HAP-1 (cell line): Measurements from ENCODE around the gene RGS6.
"Not testable (repeated sequence)": the region's sequence is repeated elsewhere in the genome, so short reads cannot be mapped to it uniquely, and the experiment has no call there.

Experiments
- DNase-seq, 2 experiments: peaks; one replicate each; pipeline ENCODE4 v3.0.0-alpha.2; 2016 to 2020; ENCODE audit warnings: low spot score in 2 of 2
- H3K27me3 ChIP-seq: fragments of 250-450 bp; sonication (Bioruptor Pico); 2 replicates; pipeline ENCODE4 v1.5.1; 2020; ENCODE audit warnings: low read depth, mild to moderate bottlenecking, moderate library complexity
- H3K36me3 ChIP-seq: fragments of 250-450 bp; sonication (Bioruptor Pico); replicated peaks from 2 replicates; pipeline ENCODE4 v1.5.1; 2020; ENCODE audit warnings: mild to moderate bottlenecking
- H3K4me1 ChIP-seq: fragments of 250-450 bp; sonication (Bioruptor Pico); 2 replicates; pipeline ENCODE4 v1.5.1; 2020; ENCODE audit warnings: mild to moderate bottlenecking
- H3K4me3 ChIP-seq: fragments of 250-450 bp; sonication (Bioruptor Pico); 2 replicates; pipeline ENCODE4 v1.5.1; 2020; ENCODE audit warnings: mild to moderate bottlenecking, moderate library complexity
- H3K9me3 ChIP-seq: fragments of 250-450 bp; sonication (Bioruptor Pico); 2 replicates; pipeline ENCODE4 v1.5.1; 2020; ENCODE audit warnings: mild to moderate bottlenecking, moderate library complexity
- in situ Hi-C: fragments of 300-500 bp; cut with MboI; formaldehyde crosslinking; loops from 3 replicates; pipeline ENCODE4 v1.14.3; 2020; ENCODE audit warnings: low sequenced_read_pairs, inconsistent platforms, mixed read lengths

The RGS6 gene

GRCh38 chr14:71932229-71932981 lies at the start of gene RGS6:
RGS6 (plus strand) TSS chr14:71932429.
- Histone ChIP-seq H3K4me1 (no peaks in the 10 kb centered on the region), H3K9me3 (no peaks in the 10 kb centered on the region), H3K27me3 (peaks cover 54% of the 10 kb centered on the region), H3K36me3 (no peaks in the 10 kb centered on the region), H3K4me3 (no peak within 1 kb of the TSS)
- in situ Hi-C loops = no loop called here
- peak in 1 of 2 experiments; percentile 26 for DNase-seq

GRCh38 chr14:71883094-71883493 lies 49.1 kb upstream of the RGS6 start:
- Histone ChIP-seq H3K36me3 (no peaks in the 10 kb centered on the region), H3K4me1 (no peaks in the 10 kb centered on the region), H3K27me3 (no peaks in the 10 kb centered on the region), H3K9me3 (no peaks in the 10 kb centered on the region), H3K4me3 (no peak overlapping the region)
- in situ Hi-C loops = no loop called here
- DNase-seq = no peak

GRCh38 chr14:71885301-71885700 lies 46.9 kb upstream of the RGS6 start:
- Histone ChIP-seq H3K9me3 (no peaks in the 10 kb centered on the region), H3K4me3 (no peak overlapping the region), H3K36me3 (no peaks in the 10 kb centered on the region), H3K4me1 (no peaks in the 10 kb centered on the region), H3K27me3 (no peaks in the 10 kb centered on the region)
- in situ Hi-C loops = no loop called here
- no peak for DNase-seq

- H3K9me3 ChIP-seq, H3K27me3 ChIP-seq, in situ Hi-C loops, H3K4me3 ChIP-seq, DNase-seq, H3K4me1 ChIP-seq, H3K36me3 ChIP-seq: not testable (repeated sequence)
Observed at GRCh38 chr14:71887802-71888201, 44.4 kb upstream of the RGS6 start.

- H3K4me1 ChIP-seq = no peaks in the 10 kb centered on the region; the same call in 1 of the 2 replicates
- in situ Hi-C loops = no loop called here
- H3K4me3 ChIP-seq = no peak overlapping the region
- no peaks in the 10 kb centered on the region for H3K36me3 ChIP-seq
- no peaks in the 10 kb centered on the region for H3K27me3 ChIP-seq
- H3K9me3 ChIP-seq = no peaks in the 10 kb centered on the region
- DNase-seq = no peak
Observed at GRCh38 chr14:71890541-71890940, 41.7 kb upstream of the RGS6 start.

GRCh38 chr14:71891185-71891584 lies 41.0 kb upstream of the RGS6 start:
- Histone ChIP-seq H3K9me3 (no peaks in the 10 kb centered on the region), H3K4me1 (no peaks in the 10 kb centered on the region; the same call in 1 of the 2 replicates), H3K27me3 (no peaks in the 10 kb centered on the region), H3K36me3 (no peaks in the 10 kb centered on the region), H3K4me3 (no peak overlapping the region)
- no peak for DNase-seq
- in situ Hi-C loops = no loop called here

GRCh38 chr14:71891970-71892369 lies 40.3 kb upstream of the RGS6 start:
- DNase-seq = no peak
- in situ Hi-C loops = no loop called here
- Histone ChIP-seq H3K4me1 (no peaks in the 10 kb centered on the region; the same call in 1 of the 2 replicates), H3K36me3 (no peaks in the 10 kb centered on the region), H3K4me3 (no peak overlapping the region), H3K9me3 (no peaks in the 10 kb centered on the region), H3K27me3 (no peaks in the 10 kb centered on the region)

- DNase-seq = no peak
- H3K4me1 ChIP-seq = no peaks in the 10 kb centered on the region
- H3K9me3 ChIP-seq = no peaks in the 10 kb centered on the region
- H3K36me3 ChIP-seq = no peaks in the 10 kb centered on the region
- in situ Hi-C loops = no loop called here
- no peak overlapping the region for H3K4me3 ChIP-seq
- H3K27me3 ChIP-seq = peaks cover 4% of the 10 kb centered on the region
Observed at GRCh38 chr14:71905031-71905430, 27.2 kb upstream of the RGS6 start.

GRCh38 chr14:71905860-71906259 lies 26.4 kb upstream of the RGS6 start:
- in situ Hi-C loops = no loop called here
- DNase-seq = no peak
- H3K9me3 ChIP-seq = no peaks in the 10 kb centered on the region
- no peaks in the 10 kb centered on the region for H3K4me1 ChIP-seq
- H3K27me3 ChIP-seq = no peaks in the 10 kb centered on the region; the same call in 1 of the 2 replicates
- H3K4me3 ChIP-seq = no peak overlapping the region
- no peaks in the 10 kb centered on the region for H3K36me3 ChIP-seq

- no peaks in the 10 kb centered on the region for H3K9me3 ChIP-seq
- H3K4me3 ChIP-seq = no peak overlapping the region
- H3K36me3 ChIP-seq = no peaks in the 10 kb centered on the region
- in situ Hi-C loops = no loop called here
- no peaks in the 10 kb centered on the region; the same call in 1 of the 2 replicates for H3K27me3 ChIP-seq
- H3K4me1 ChIP-seq = no peaks in the 10 kb centered on the region
- no peak for DNase-seq
Observed at GRCh38 chr14:71907793-71908515, 24.3 kb upstream of the RGS6 start.

GRCh38 chr14:71911669-71912068 lies 20.6 kb upstream of the RGS6 start:
- DNase-seq = no peak
- Histone ChIP-seq H3K4me3 (no peak overlapping the region), H3K36me3 (no peaks in the 10 kb centered on the region), H3K4me1 (no peaks in the 10 kb centered on the region), H3K27me3 (no peaks in the 10 kb centered on the region; the same call in 1 of the 2 replicates), H3K9me3 (no peaks in the 10 kb centered on the region)
- in situ Hi-C loops = no loop called here

- no peaks in the 10 kb centered on the region; the same call in 1 of the 2 replicates for H3K27me3 ChIP-seq
- DNase-seq = no peak
- H3K36me3 ChIP-seq = no peaks in the 10 kb centered on the region
- no peaks in the 10 kb centered on the region for H3K4me1 ChIP-seq
- in situ Hi-C loops = no loop called here
- no peaks in the 10 kb centered on the region for H3K9me3 ChIP-seq
- H3K4me3 ChIP-seq = no peak overlapping the region
Observed at GRCh38 chr14:71913342-71913741, 18.9 kb upstream of the RGS6 start.

GRCh38 chr14:71918955-71919354 lies 13.3 kb upstream of the RGS6 start:
- Histone ChIP-seq H3K4me1 (no peaks in the 10 kb centered on the region), H3K36me3 (no peaks in the 10 kb centered on the region), H3K27me3 (no peaks in the 10 kb centered on the region), H3K4me3 (no peak overlapping the region), H3K9me3 (no peaks in the 10 kb centered on the region)
- in situ Hi-C loops = no loop called here
- DNase-seq = no peak

GRCh38 chr14:71923513-71923912 lies 8.7 kb upstream of the RGS6 start:
- no peak for DNase-seq
- in situ Hi-C loops = no loop called here
- H3K9me3 ChIP-seq = no peaks in the 10 kb centered on the region
- H3K4me1 ChIP-seq = no peaks in the 10 kb centered on the region
- H3K4me3 ChIP-seq = no peak overlapping the region
- H3K27me3 ChIP-seq = no peaks in the 10 kb centered on the region
- no peaks in the 10 kb centered on the region for H3K36me3 ChIP-seq
